GM12801 (cell line): Measurements from ENCODE around the gene CSF2.

ENCODE experiments used
- CTCF ChIP-seq: IDR thresholded peaks from one replicate; pipeline ENCODE4 v1.5.1; 2011; ENCODE audit warnings: control low read depth; ENCODE audit not compliant: insufficient read length; ENCODE audit errors: extremely low read depth

CSF2 gene

GRCh38 chr5:132101385-132101880 is 27.8 kb downstream of the CSF2 start:
- no peak for TF ChIP-seq CTCF

GRCh38 chr5:132102101-132102701 is 28.6 kb downstream of the CSF2 start:
- no peak for TF ChIP-seq CTCF

- no peak for TF ChIP-seq CTCF
These were observed 29.3 kb downstream of the CSF2 start for GRCh38 chr5:132102944-132103331.

GRCh38 chr5:132103332-132103951 is 29.9 kb downstream of the CSF2 start:
- TF ChIP-seq CTCF, result no peak

GRCh38 chr5:132103969-132104391 is 30.4 kb downstream of the CSF2 start:
- TF ChIP-seq CTCF, result no peak

GRCh38 chr5:132104556-132104955 is 31.0 kb downstream of the CSF2 start:
- TF ChIP-seq CTCF, result no peak

GRCh38 chr5:132105688-132106087 is 32.1 kb downstream of the CSF2 start:
- TF ChIP-seq CTCF, result no peak
